Measurements from ENCODE around the gene RGMA. TPM values are rescaled to one million over a fixed set of nuclear protein-coding genes. Genes with fewer than 3 reads are reported as not detected.

RGMA gene
- total RNA-seq, 1 donor from 2014 or later = 11.4 TPM

DNA sequence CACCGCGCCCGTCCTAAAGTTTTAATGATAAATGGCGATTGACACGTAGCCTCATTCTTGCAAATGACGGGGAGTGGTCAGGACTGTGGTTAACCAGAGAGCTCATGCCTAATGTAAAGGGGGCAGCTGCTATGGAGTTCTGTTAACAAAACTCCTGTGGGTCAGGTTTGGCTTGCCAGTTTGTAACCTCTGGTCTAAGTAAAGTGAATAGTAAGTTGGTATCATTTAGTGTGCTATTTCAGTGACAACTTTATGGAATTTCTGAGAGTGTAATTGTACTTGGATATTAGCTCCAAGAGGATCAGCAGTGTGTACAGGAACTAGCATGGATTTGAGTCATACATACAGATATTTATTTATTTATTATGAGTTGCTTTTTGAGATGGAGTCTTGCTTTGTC, 87.9 kb downstream of the RGMA start:
- Mint-ChIP-seq H3K27ac (no peak overlapping the region), H3K9me3 (ENCODE audit: low read depth) (no peaks in the 10 kb centered on the region), H3K4me3 (ENCODE audit: low read depth) (no peak overlapping the region), H3K27me3 (no peaks in the 10 kb centered on the region), H3K36me3 (ENCODE audit: insufficient read depth) (peaks cover 60% of the 10 kb centered on the region), H3K4me1 (ENCODE audit: low read depth) (no peaks in the 10 kb centered on the region)
- no peak for DNase-seq (ENCODE audit: low spot score, unreplicated experiment)
- TF ChIP-seq, protein P1, sequence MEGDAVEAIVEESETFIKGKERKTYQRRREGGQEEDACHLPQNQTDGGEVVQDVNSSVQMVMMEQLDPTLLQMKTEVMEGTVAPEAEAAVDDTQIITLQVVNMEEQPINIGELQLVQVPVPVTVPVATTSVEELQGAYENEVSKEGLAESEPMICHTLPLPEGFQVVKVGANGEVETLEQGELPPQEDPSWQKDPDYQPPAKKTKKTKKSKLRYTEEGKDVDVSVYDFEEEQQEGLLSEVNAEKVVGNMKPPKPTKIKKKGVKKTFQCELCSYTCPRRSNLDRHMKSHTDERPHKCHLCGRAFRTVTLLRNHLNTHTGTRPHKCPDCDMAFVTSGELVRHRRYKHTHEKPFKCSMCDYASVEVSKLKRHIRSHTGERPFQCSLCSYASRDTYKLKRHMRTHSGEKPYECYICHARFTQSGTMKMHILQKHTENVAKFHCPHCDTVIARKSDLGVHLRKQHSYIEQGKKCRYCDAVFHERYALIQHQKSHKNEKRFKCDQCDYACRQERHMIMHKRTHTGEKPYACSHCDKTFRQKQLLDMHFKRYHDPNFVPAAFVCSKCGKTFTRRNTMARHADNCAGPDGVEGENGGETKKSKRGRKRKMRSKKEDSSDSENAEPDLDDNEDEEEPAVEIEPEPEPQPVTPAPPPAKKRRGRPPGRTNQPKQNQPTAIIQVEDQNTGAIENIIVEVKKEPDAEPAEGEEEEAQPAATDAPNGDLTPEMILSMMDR (IDR thresholded peaks at IDR 0.05; ENCODE audit: unreplicated experiment) = no peak

DNA sequence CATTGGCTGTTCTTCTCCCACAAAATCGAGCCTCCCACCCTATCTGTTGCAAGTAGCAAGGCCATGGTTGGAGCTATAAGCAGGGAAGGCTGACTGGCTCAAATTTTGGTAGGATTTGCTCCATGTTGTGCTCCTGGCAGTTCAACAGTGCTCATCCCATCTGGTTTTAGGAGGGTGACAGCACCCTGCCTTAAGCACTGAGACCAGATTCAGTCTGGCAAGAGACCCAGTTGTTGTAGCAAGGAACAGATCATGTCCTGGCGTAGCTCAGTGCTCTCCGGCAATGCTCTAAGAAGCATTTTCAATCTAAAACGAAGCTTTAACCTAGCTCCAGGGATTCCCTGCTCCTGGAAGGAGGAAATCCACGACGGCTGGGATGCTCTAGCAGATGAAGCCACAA, 91.2 kb downstream of the RGMA start:
- Mint-ChIP-seq H3K27ac (no peak overlapping the region), H3K4me1 (ENCODE audit: low read depth) (no peaks in the 10 kb centered on the region), H3K4me3 (ENCODE audit: low read depth) (no peak overlapping the region), H3K9me3 (ENCODE audit: low read depth) (no peaks in the 10 kb centered on the region), H3K36me3 (ENCODE audit: insufficient read depth) (peaks cover 57% of the 10 kb centered on the region), H3K27me3 (no peaks in the 10 kb centered on the region)
- TF ChIP-seq, protein P1 (IDR thresholded peaks at IDR 0.05; ENCODE audit: unreplicated experiment) = no peak
- DNase-seq (ENCODE audit: low spot score, unreplicated experiment) = no peak

DNA sequence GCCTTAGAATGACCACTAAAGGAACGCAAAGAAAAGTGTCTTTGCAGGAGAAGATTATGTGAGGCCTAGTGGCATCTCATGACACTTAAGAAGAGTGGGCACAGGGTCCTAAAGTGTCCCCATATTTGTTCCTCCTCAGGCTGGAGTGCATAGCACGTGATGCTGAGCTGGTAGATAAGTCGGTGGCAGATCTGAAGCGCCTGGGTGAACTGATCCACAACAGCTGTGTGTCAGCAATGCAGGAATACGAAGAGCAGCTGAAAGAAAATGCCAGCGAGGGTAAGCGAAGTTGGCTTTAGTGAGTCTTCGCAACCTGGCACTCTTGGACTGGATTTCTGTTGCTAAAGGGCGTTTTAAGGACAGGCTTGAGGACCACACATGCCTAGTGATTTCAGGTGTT, 96.3 kb downstream of the RGMA start:
- H3K4me3 Mint-ChIP-seq (ENCODE audit: low read depth) = no peak overlapping the region

DNA sequence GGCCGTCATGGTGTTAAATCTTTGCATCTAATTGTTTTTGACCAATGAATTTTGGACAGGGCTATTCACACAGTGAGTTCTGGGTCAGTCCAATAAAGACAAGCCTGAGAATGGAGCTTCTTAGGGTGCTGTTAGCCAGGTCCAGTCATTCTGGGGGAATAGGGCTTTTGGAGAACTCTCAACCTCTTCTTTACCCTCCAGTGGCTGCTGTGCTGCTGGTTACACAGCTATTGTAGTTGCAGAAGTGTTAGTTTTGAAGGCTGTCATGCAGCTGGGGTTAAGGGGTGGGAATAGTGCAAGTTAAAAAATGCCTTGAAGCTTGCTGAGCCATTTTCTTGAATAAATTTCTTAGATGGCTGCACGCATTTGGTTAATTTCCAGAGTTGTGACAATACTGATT, 99.0 kb downstream of the RGMA start:
- Mint-ChIP-seq H3K36me3 (ENCODE audit: insufficient read depth) (peaks cover 44% of the 10 kb centered on the region), H3K9me3 (ENCODE audit: low read depth) (no peaks in the 10 kb centered on the region)
- TF ChIP-seq, protein P1 (IDR thresholded peaks at IDR 0.05; ENCODE audit: unreplicated experiment) = no peak

More for the DNA sequence above, 96.3 kb downstream of the RGMA start:
- peak overlapping the region; percentile 54 for H3K27ac Mint-ChIP-seq
- no peak for DNase-seq (ENCODE audit: low spot score, unreplicated experiment)
- TF ChIP-seq, protein P1 (IDR thresholded peaks at IDR 0.05; ENCODE audit: unreplicated experiment) = no peak
- H3K27me3 Mint-ChIP-seq = no peaks in the 10 kb centered on the region
- H3K9me3 Mint-ChIP-seq (ENCODE audit: low read depth) = no peaks in the 10 kb centered on the region
- peaks cover 49% of the 10 kb centered on the region for H3K36me3 Mint-ChIP-seq (ENCODE audit: insufficient read depth)
- no peaks in the 10 kb centered on the region for H3K4me1 Mint-ChIP-seq (ENCODE audit: low read depth)

DNA sequence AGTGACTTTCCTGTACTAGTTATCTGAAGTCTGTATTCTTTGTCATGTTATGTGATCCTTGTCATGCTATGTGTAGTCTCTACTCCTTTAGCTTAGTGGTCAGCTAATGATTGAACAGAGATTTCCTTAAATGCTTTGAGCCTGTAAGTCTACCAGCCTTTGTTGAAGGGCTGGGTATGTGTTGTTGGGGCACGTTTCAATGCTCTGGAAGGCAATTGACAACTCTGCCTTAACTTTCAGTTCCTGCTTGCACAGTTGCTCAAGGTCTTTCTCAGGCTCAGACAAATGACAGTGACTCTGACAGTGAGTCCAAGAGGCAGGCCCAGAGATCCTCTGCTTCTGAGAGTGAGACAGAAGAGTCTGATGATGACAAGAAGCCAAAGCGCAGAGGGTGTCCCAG, 99.5 kb downstream of the RGMA start:
- Mint-ChIP-seq H3K27ac (no peak overlapping the region), H3K36me3 (ENCODE audit: insufficient read depth) (peaks cover 42% of the 10 kb centered on the region), H3K9me3 (ENCODE audit: low read depth) (no peaks in the 10 kb centered on the region), H3K4me1 (ENCODE audit: low read depth) (no peaks in the 10 kb centered on the region), H3K4me3 (ENCODE audit: low read depth) (no peak overlapping the region), H3K27me3 (no peaks in the 10 kb centered on the region)
- TF ChIP-seq, protein P1 (IDR thresholded peaks at IDR 0.05; ENCODE audit: unreplicated experiment) = no peak
- no peak for DNase-seq (ENCODE audit: low spot score, unreplicated experiment)

More for the DNA sequence above, 99.0 kb downstream of the RGMA start:
- no peak for DNase-seq (ENCODE audit: low spot score, unreplicated experiment)
- H3K27me3 Mint-ChIP-seq = no peaks in the 10 kb centered on the region
- no peaks in the 10 kb centered on the region for H3K4me1 Mint-ChIP-seq (ENCODE audit: low read depth)
- H3K4me3 Mint-ChIP-seq (ENCODE audit: low read depth) = no peak overlapping the region
- peak overlapping the region; percentile 19 for H3K27ac Mint-ChIP-seq

Other genes with a start within 250 kb of the RGMA start
- 145 and 159 TPM in 2 replicates for gene CHD2, start 188.9 kb downstream of the RGMA start, total RNA-seq

Measured in progenitor cell of endocrine pancreas (in vitro differentiated cells).